Measurements from ENCODE around the gene SEMA3D.

SEMA3D gene

GRCh38 chr7:85186521-85187241 is at the start of gene SEMA3D:
SEMA3D (minus strand) TSS chr7:85187056; CDS start chr7:85121891, 65,165 bp downstream.
- Histone ChIP-seq H3K36me3 (ENCODE audit: control insufficient read depth, insufficient read depth, low read length, severe bottlenecking) (no peaks in the 10 kb centered on the region), H3K27me3 (replicated peaks; ENCODE audit: control insufficient read depth, insufficient read depth, low read length) (peaks cover 22% of the 10 kb centered on the region), H3K9ac (ENCODE audit: low read length) (peak within 1 kb of the TSS; percentile 73), H3K9me3 (ENCODE audit: control insufficient read depth, low read length) (no peaks in the 10 kb centered on the region), H3K4me3 (ENCODE audit: low read length) (peak within 1 kb of the TSS; percentile 87), H3K4me1 (ENCODE audit: control insufficient read depth, insufficient read depth, low read length) (peaks cover 13% of the 10 kb centered on the region)
- peak; percentile 95 for DNase-seq (ENCODE audit: low read depth)

GRCh38 chr7:85234730-85235129 is 47.9 kb upstream of the SEMA3D start:
- Histone ChIP-seq H3K36me3 (ENCODE audit: control insufficient read depth, insufficient read depth, low read length, severe bottlenecking) (no peaks in the 10 kb centered on the region), H3K9ac (ENCODE audit: low read length) (no peak overlapping the region), H3K27me3 (replicated peaks; ENCODE audit: control insufficient read depth, insufficient read depth, low read length) (no peaks in the 10 kb centered on the region), H3K4me3 (ENCODE audit: low read length) (no peak overlapping the region), H3K4me1 (ENCODE audit: control insufficient read depth, insufficient read depth, low read length) (no peaks in the 10 kb centered on the region), H3K9me3 (ENCODE audit: control insufficient read depth, low read length) (no peaks in the 10 kb centered on the region)
- DNase-seq (ENCODE audit: low read depth): no peak

- Histone ChIP-seq H3K4me1 (ENCODE audit: control insufficient read depth, insufficient read depth, low read length) (no peaks in the 10 kb centered on the region), H3K36me3 (ENCODE audit: control insufficient read depth, insufficient read depth, low read length, severe bottlenecking) (no peaks in the 10 kb centered on the region), H3K9ac (ENCODE audit: low read length) (no peak overlapping the region), H3K27me3 (replicated peaks; ENCODE audit: control insufficient read depth, insufficient read depth, low read length) (no peaks in the 10 kb centered on the region), H3K9me3 (ENCODE audit: control insufficient read depth, low read length) (no peaks in the 10 kb centered on the region), H3K4me3 (ENCODE audit: low read length) (no peak overlapping the region)
- DNase-seq (ENCODE audit: low read depth): no peak
Measured at GRCh38 chr7:85232068-85232467, 45.2 kb upstream of the SEMA3D start.

GRCh38 chr7:85230623-85231022 is 43.8 kb upstream of the SEMA3D start:
- Histone ChIP-seq H3K36me3 (ENCODE audit: control insufficient read depth, insufficient read depth, low read length, severe bottlenecking) (no peaks in the 10 kb centered on the region), H3K4me3 (ENCODE audit: low read length) (no peak overlapping the region), H3K9ac (ENCODE audit: low read length) (no peak overlapping the region), H3K27me3 (replicated peaks; ENCODE audit: control insufficient read depth, insufficient read depth, low read length) (no peaks in the 10 kb centered on the region), H3K9me3 (ENCODE audit: control insufficient read depth, low read length) (no peaks in the 10 kb centered on the region), H3K4me1 (ENCODE audit: control insufficient read depth, insufficient read depth, low read length) (no peaks in the 10 kb centered on the region)
- DNase-seq (ENCODE audit: low read depth): no peak

- Histone ChIP-seq H3K36me3 (ENCODE audit: control insufficient read depth, insufficient read depth, low read length, severe bottlenecking) (no peaks in the 10 kb centered on the region), H3K9me3 (ENCODE audit: control insufficient read depth, low read length) (no peaks in the 10 kb centered on the region), H3K27me3 (replicated peaks; ENCODE audit: control insufficient read depth, insufficient read depth, low read length) (no peaks in the 10 kb centered on the region), H3K4me1 (ENCODE audit: control insufficient read depth, insufficient read depth, low read length) (no peaks in the 10 kb centered on the region), H3K9ac (ENCODE audit: low read length) (no peak overlapping the region), H3K4me3 (ENCODE audit: low read length) (no peak overlapping the region)
- DNase-seq (ENCODE audit: low read depth): no peak
Measured at GRCh38 chr7:85229544-85229943, 42.7 kb upstream of the SEMA3D start.

GRCh38 chr7:85226361-85227085 is 39.7 kb upstream of the SEMA3D start:
- peak; percentile 25 for DNase-seq (ENCODE audit: low read depth)
- no peak overlapping the region for H3K4me3 ChIP-seq (ENCODE audit: low read length)

GRCh38 chr7:85224171-85224570 is 37.3 kb upstream of the SEMA3D start:
- Histone ChIP-seq H3K36me3 (ENCODE audit: control insufficient read depth, insufficient read depth, low read length, severe bottlenecking) (no peaks in the 10 kb centered on the region), H3K9ac (ENCODE audit: low read length) (no peak overlapping the region), H3K4me1 (ENCODE audit: control insufficient read depth, insufficient read depth, low read length) (no peaks in the 10 kb centered on the region), H3K4me3 (ENCODE audit: low read length) (no peak overlapping the region), H3K9me3 (ENCODE audit: control insufficient read depth, low read length) (no peaks in the 10 kb centered on the region), H3K27me3 (replicated peaks; ENCODE audit: control insufficient read depth, insufficient read depth, low read length) (no peaks in the 10 kb centered on the region)
- no peak for DNase-seq (ENCODE audit: low read depth)

More at GRCh38 chr7:85226361-85227085, 39.7 kb upstream of the SEMA3D start:
- Histone ChIP-seq H3K9ac (ENCODE audit: low read length) (no peak overlapping the region), H3K27me3 (replicated peaks; ENCODE audit: control insufficient read depth, insufficient read depth, low read length) (no peaks in the 10 kb centered on the region), H3K36me3 (ENCODE audit: control insufficient read depth, insufficient read depth, low read length, severe bottlenecking) (no peaks in the 10 kb centered on the region), H3K4me1 (ENCODE audit: control insufficient read depth, insufficient read depth, low read length) (no peaks in the 10 kb centered on the region), H3K9me3 (ENCODE audit: control insufficient read depth, low read length) (no peaks in the 10 kb centered on the region)

GRCh38 chr7:85222522-85222921 is 35.7 kb upstream of the SEMA3D start:
- no peaks in the 10 kb centered on the region for H3K9me3 ChIP-seq (ENCODE audit: control insufficient read depth, low read length)
- DNase-seq (ENCODE audit: low read depth): no peak
- no peaks in the 10 kb centered on the region for H3K27me3 ChIP-seq (replicated peaks; ENCODE audit: control insufficient read depth, insufficient read depth, low read length)
- no peaks in the 10 kb centered on the region for H3K36me3 ChIP-seq (ENCODE audit: control insufficient read depth, insufficient read depth, low read length, severe bottlenecking)
- H3K4me1 ChIP-seq (ENCODE audit: control insufficient read depth, insufficient read depth, low read length): no peaks in the 10 kb centered on the region
- H3K9ac ChIP-seq (ENCODE audit: low read length): no peak overlapping the region
- H3K4me3 ChIP-seq (ENCODE audit: low read length): no peak overlapping the region

- Histone ChIP-seq H3K4me3 (ENCODE audit: low read length) (no peak overlapping the region), H3K9me3 (ENCODE audit: control insufficient read depth, low read length) (no peaks in the 10 kb centered on the region)
Measured at GRCh38 chr7:85221796-85222195, 34.9 kb upstream of the SEMA3D start.

GRCh38 chr7:85220651-85221050 is 33.8 kb upstream of the SEMA3D start:
- no peaks in the 10 kb centered on the region for H3K36me3 ChIP-seq (ENCODE audit: control insufficient read depth, insufficient read depth, low read length, severe bottlenecking)
- no peak overlapping the region for H3K9ac ChIP-seq (ENCODE audit: low read length)
- no peaks in the 10 kb centered on the region for H3K9me3 ChIP-seq (ENCODE audit: control insufficient read depth, low read length)
- no peak overlapping the region for H3K4me3 ChIP-seq (ENCODE audit: low read length)
- no peaks in the 10 kb centered on the region for H3K4me1 ChIP-seq (ENCODE audit: control insufficient read depth, insufficient read depth, low read length)
- no peak for DNase-seq (ENCODE audit: low read depth)
- no peaks in the 10 kb centered on the region for H3K27me3 ChIP-seq (replicated peaks; ENCODE audit: control insufficient read depth, insufficient read depth, low read length)

More at GRCh38 chr7:85221796-85222195, 34.9 kb upstream of the SEMA3D start:
- no peaks in the 10 kb centered on the region for H3K36me3 ChIP-seq (ENCODE audit: control insufficient read depth, insufficient read depth, low read length, severe bottlenecking)
- no peaks in the 10 kb centered on the region for H3K4me1 ChIP-seq (ENCODE audit: control insufficient read depth, insufficient read depth, low read length)
- DNase-seq (ENCODE audit: low read depth): no peak
- H3K27me3 ChIP-seq (replicated peaks; ENCODE audit: control insufficient read depth, insufficient read depth, low read length): no peaks in the 10 kb centered on the region
- no peak overlapping the region for H3K9ac ChIP-seq (ENCODE audit: low read length)

GRCh38 chr7:85220023-85220422 is 33.2 kb upstream of the SEMA3D start:
- Histone ChIP-seq H3K36me3 (ENCODE audit: control insufficient read depth, insufficient read depth, low read length, severe bottlenecking) (no peaks in the 10 kb centered on the region), H3K27me3 (replicated peaks; ENCODE audit: control insufficient read depth, insufficient read depth, low read length) (no peaks in the 10 kb centered on the region), H3K9me3 (ENCODE audit: control insufficient read depth, low read length) (no peaks in the 10 kb centered on the region), H3K4me3 (ENCODE audit: low read length) (no peak overlapping the region), H3K9ac (ENCODE audit: low read length) (no peak overlapping the region), H3K4me1 (ENCODE audit: control insufficient read depth, insufficient read depth, low read length) (no peaks in the 10 kb centered on the region)
- DNase-seq (ENCODE audit: low read depth): no peak
